K562 (cell line): Measurements from ENCODE around the gene ARID3B. TPM values are rescaled to one million over a fixed set of nuclear protein-coding genes. Genes with fewer than 3 reads are reported as not detected.

Source experiments
- ATAC-seq: fragments of 200-7000 bp; cut with Tn5 transposase; 3 replicates; pipeline ENCODE4 v1.9.1; 2020; ENCODE audit warnings: moderate library complexity
- BruUV-seq: library from RNA; stranded (reverse); fragments of 400-500 nt; replicated peaks from 2 replicates; lab custom pipeline; 2021; lab: Mats Ljungman, UMichigan
- CTCF ChIA-PET: fragments of 300-600 bp; formaldehyde crosslinking; extraction: SDS; loops from one replicate; lab custom pipeline; 2021; ENCODE audit warnings: low intra/inter-chr PET ratio; lab: Yijun Ruan, JAX
- POLR2A ChIA-PET: fragments of 300-600, 350-650 bp; sonication (Branson Sonifier 250); formaldehyde crosslinking; extraction: SDS; loops from one replicate; lab custom pipeline; 2021; ENCODE audit warnings: antibody characterized with exemption, inconsistent platforms; lab: Yijun Ruan, JAX
- DNase-seq, 4 experiments: peaks; one replicate each; pipeline versions ENCODE4 v3.0.0 to v3.0.0-alpha.2; 2011 to 2018; ENCODE audit warnings: low spot score in 3 of 4, mixed read lengths in 3 of 4; ENCODE audit errors: extremely low read depth in 1 of 4
- FAIRE-seq: peaks from 2 replicates; lab custom pipeline; 2011; peaks lifted over from hg19 to GRCh38; lab: Jason Lieb, UNC
- H2AFZ ChIP-seq: 2 replicates; pipeline ENCODE4 v1.6.0; 2011; ENCODE audit warnings: low read depth, low read length, control low read depth, inconsistent platforms
- H3K27ac ChIP-seq: fragments of 200-600 bp; 3 replicates; pipeline ENCODE4 v1.8.0; 2011; ENCODE audit warnings: low read depth, mild to moderate bottlenecking, control low read depth, inconsistent platforms, low read length, moderate library complexity, mixed read lengths; ENCODE audit errors: extremely low read depth
- H3K27me3 ChIP-seq, 2 experiments: fragments of 300-600 bp in 1 of 2; 2 replicates in 1 of 2; 3 replicates in 1 of 2; pipeline versions ENCODE4 v1.6.0 to v1.8.0; 2011; ENCODE audit warnings: inconsistent platforms in 2 of 2, low read length in 2 of 2, mild to moderate bottlenecking in 1 of 2, mixed read lengths in 1 of 2, moderate library complexity in 1 of 2; ENCODE audit not compliant: control insufficient read depth in 2 of 2, insufficient read depth in 2 of 2
- H3K36me3 ChIP-seq: fragments of 300-600 bp; 3 replicates; pipeline ENCODE4 v1.8.0; 2011; ENCODE audit warnings: mild to moderate bottlenecking, low read length, inconsistent platforms; ENCODE audit not compliant: control insufficient read depth, insufficient read depth
- H3K4me1 ChIP-seq, 2 experiments: fragments of 200-600 bp in 1 of 2; replicated peaks in 1 of 2; 2 replicates in 1 of 2; 3 replicates in 1 of 2; pipeline versions ENCODE4 v1.5.1 to v1.8.0; 2011; ENCODE audit warnings: inconsistent platforms in 2 of 2, low read length in 2 of 2, mild to moderate bottlenecking in 1 of 2, mixed read lengths in 1 of 2, moderate library complexity in 1 of 2; ENCODE audit not compliant: control insufficient read depth in 2 of 2, insufficient read depth in 2 of 2
- H3K4me2 ChIP-seq: 2 replicates; pipeline ENCODE4 v1.6.1; 2011; ENCODE audit warnings: low read length, control low read depth, inconsistent platforms, mixed read lengths; ENCODE audit not compliant: insufficient read depth
- H3K4me3 ChIP-seq: fragments of 200-600 bp; sonication (generic), shearing (Covaris generic); 2 replicates; pipeline ENCODE4 v1.5.1; 2016; ENCODE audit warnings: control low read depth, inconsistent platforms
- H3K79me2 ChIP-seq: fragments of 200-600 bp; 3 replicates; pipeline ENCODE4 v1.8.0; 2011; ENCODE audit warnings: low read length, inconsistent platforms; ENCODE audit not compliant: control insufficient read depth, insufficient read depth
- H3K9ac ChIP-seq, 2 experiments: 2 replicates each; pipeline versions ENCODE4 v1.6.0 to v1.6.1; 2011; ENCODE audit warnings: low read depth in 2 of 2, low read length in 2 of 2, control low read depth in 1 of 2, inconsistent platforms in 1 of 2, mild to moderate bottlenecking in 1 of 2, mixed read lengths in 1 of 2; ENCODE audit not compliant: insufficient read depth in 1 of 2
- H3K9me1 ChIP-seq: one replicate; pipeline ENCODE4 v1.6.0; 2011; ENCODE audit warnings: inconsistent platforms, mild to moderate bottlenecking, low read length, moderate library complexity; ENCODE audit not compliant: control insufficient read depth, insufficient read depth
- H3K9me3 ChIP-seq: replicated peaks from 2 replicates; pipeline ENCODE4 v1.5.1; 2011; ENCODE audit warnings: low read depth, low read length, inconsistent platforms; ENCODE audit not compliant: control insufficient read depth, insufficient read depth
- H4K20me1 ChIP-seq: replicated peaks from 2 replicates; pipeline ENCODE4 v1.6.1; 2011; ENCODE audit warnings: low read length, inconsistent platforms, mixed read lengths; ENCODE audit not compliant: control insufficient read depth, insufficient read depth
- EWSR1 ChIP-seq: fragments of 450-650 bp; IDR thresholded peaks from 2 replicates; pipeline ENCODE4 v1.6.1; 2018; ENCODE audit warnings: borderline replicate concordance, mild to moderate bottlenecking, low read depth, moderate library complexity; ENCODE audit not compliant: partially characterized antibody
- FOXP1 ChIP-seq: sonication (generic); formaldehyde crosslinking; IDR thresholded peaks from 2 replicates; pipeline ENCODE4 v1.8.0; 2022; ENCODE audit warnings: mild to moderate bottlenecking, missing genetic modification reagents
- GTF2E2 ChIP-seq: fragments of 200-800 bp; sonication (Bioruptor generic); IDR thresholded peaks from 2 replicates; pipeline ENCODE4 v1.6.1; 2016; ENCODE audit warnings: missing genetic modification characterization, missing compliant biosample characterization
- HOMEZ ChIP-seq: fragments of 250-450 bp; sonication (Bioruptor Pico); IDR thresholded peaks from 2 replicates; pipeline ENCODE4 v1.4.0; 2020; ENCODE audit warnings: mild to moderate bottlenecking, moderate library complexity
- JUND ChIP-seq, 2 experiments: IDR thresholded peaks; 2 replicates in 1 of 2; 3 replicates in 1 of 2; pipeline ENCODE4 v1.6.1; 2011; ENCODE audit warnings: borderline replicate concordance in 2 of 2, low read depth in 2 of 2, low read length in 2 of 2, improper control_type of control experiment in 1 of 2, missing biosample characterization in 1 of 2, missing genetic modification characterization in 1 of 2, missing genetic modification reagents in 1 of 2
- KLF16 ChIP-seq: IDR thresholded peaks from 2 replicates; pipeline ENCODE4 v1.6.1; 2016; ENCODE audit warnings: antibody characterized with exemption
- MEIS2 ChIP-seq: fragments of 450-650 bp; IDR thresholded peaks from 2 replicates; pipeline ENCODE4 v1.6.1; 2014; ENCODE audit warnings: mild to moderate bottlenecking; ENCODE audit not compliant: partially characterized antibody
- NEUROD1 ChIP-seq: fragments of 150-350 bp; IDR thresholded peaks from 2 replicates; pipeline ENCODE4 v1.6.1; 2014; ENCODE audit warnings: borderline replicate concordance, low read length, low read depth; ENCODE audit not compliant: partially characterized antibody
- NR1H2 ChIP-seq: sonication (generic); formaldehyde crosslinking; IDR thresholded peaks from 2 replicates; pipeline ENCODE4 v1.4.0; 2020; ENCODE audit warnings: mild to moderate bottlenecking, missing genetic modification reagents
- RAD21 ChIP-seq, 2 experiments: fragments of 250-450 bp in 1 of 2; fragments of 450-650 bp in 1 of 2; sonication (Bioruptor Pico) in 1 of 2; formaldehyde crosslinking in 1 of 2; IDR thresholded peaks in 1 of 2; conservative IDR thresholded peaks in 1 of 2; 2 replicates each; pipeline versions ENCODE4 v1.4.0 to v1.8.0; 2020 to 2022; ENCODE audit warnings: mild to moderate bottlenecking in 2 of 2, moderate library complexity in 1 of 2
- RCOR1 ChIP-seq, 2 experiments: IDR thresholded peaks; 2 replicates each; pipeline ENCODE4 v1.6.1; 2012; ENCODE audit warnings: low read depth in 2 of 2, low read length in 2 of 2, borderline replicate concordance in 1 of 2, improper control_type of control experiment in 1 of 2
- SLC30A9 ChIP-seq: fragments of 250-450 bp; sonication (Bioruptor Pico); IDR thresholded peaks from 2 replicates; pipeline ENCODE4 v1.8.0; 2022; ENCODE audit warnings: mild to moderate bottlenecking, moderate library complexity
- SMARCB1 ChIP-seq: IDR thresholded peaks from 2 replicates; pipeline ENCODE4 v1.6.1; 2011; ENCODE audit warnings: improper control_type of control experiment, low read depth; ENCODE audit not compliant: insufficient read length
- SRSF3 ChIP-seq: fragments of 200-400 bp; formaldehyde crosslinking; IDR thresholded peaks from 2 replicates; pipeline ENCODE4 v1.6.1; 2016; ENCODE audit warnings: mild to moderate bottlenecking, low read length, moderate library complexity; ENCODE audit not compliant: insufficient read depth
- ZKSCAN3 ChIP-seq: fragments of 250-450 bp; sonication (Bioruptor Pico); IDR thresholded peaks from 2 replicates; pipeline ENCODE4 v1.4.0; 2020
- ZNF589 ChIP-seq: fragments of 200-800 bp; sonication (Bioruptor generic); IDR thresholded peaks from 2 replicates; pipeline ENCODE4 v1.6.1; 2016; ENCODE audit warnings: low read depth, missing genetic modification characterization, missing compliant biosample characterization
- WGBS: fragments of 100-300 bp; shearing (Covaris generic); methylation state at CpG from one replicate; pipeline ENCODE4 v1.1.6; 2016; ENCODE audit warnings: low coverage, mixed read lengths; ENCODE audit not compliant: insufficient coverage; ENCODE audit errors: missing lambda C conversion rate; 5-methylcytosine and 5-hydroxymethylcytosine counted together
- in situ Hi-C: fragments of 300-500 bp; cut with MboI; formaldehyde crosslinking; loops from 4 replicates; pipeline ENCODE4 v1.15.0; 2018; ENCODE audit warnings: inconsistent platforms, mixed read lengths
- intact Hi-C: fragments of 100-400 bp; cut with micrococcal nuclease; formaldehyde crosslinking; loops from 2 replicates; pipeline ENCODE4 v1.14.2; 2022
- polyA plus RNA-seq, 8 experiments: library from polyadenylated mRNA; depleted of rRNA in 4 of 8; stranded (reverse) in 5 of 8; unstranded in 3 of 8; fragments of >200 nt; fragmentation: Nextera tagmentation in 2 of 8; fragmentation: Illumina TruSeq in 1 of 8; extraction: Ambion mirVana in 2 of 8; extraction: Trizol in 1 of 8; gene quantifications; 2 replicates each; pipeline versions ENCODE4 v1.2.1 to v1.2.3, GENCODE V29; 2011 to 2014; ENCODE audit warnings: inconsistent platforms in 1 of 8, missing spikeins in 1 of 8
- total RNA-seq, 7 experiments: library from RNA; depleted of rRNA in 6 of 7; stranded (reverse); fragments of >200 nt in 6 of 7; fragmentation: Illumina TruSeq in 2 of 7; extraction: Trizol in 2 of 7; gene quantifications; 2 replicates each; pipeline versions ENCODE4 v1.2.1 to v1.2.3, GENCODE V29; 2011 to 2021; ENCODE audit warnings: low replicate concordance in 1 of 7

ARID3B gene
- total and polyA plus RNA-seq, 9 of the 15 experiments (the other 6 are each of a cell fraction or from before 2014, with no cell fraction given): 0.32 to 15.1 (median 7.1) TPM

GRCh38 chr15:74641151-74641550 lies 100.1 kb downstream of the ARID3B start:
- no peak overlapping the region for H2AFZ ChIP-seq
- DNase-seq: no peak
- no peaks in the 10 kb centered on the region for H3K9me1 ChIP-seq
- intact Hi-C loops: no loop called here
- peaks cover 8 to 25% of the 10 kb centered on the region in 2 experiments; a peak in 3 of 5 replicates for H3K4me1 ChIP-seq
- H3K27me3 ChIP-seq: no peaks in the 10 kb centered on the region
- no peak overlapping the region for H3K9ac ChIP-seq
- CTCF ChIA-PET: interaction anchor here (0.9 kb wide), 1 partner anchor 159 kb away, joined by 3 read pairs; no protein-coding TSS in a partner anchor
- FAIRE-seq: no peak
- H3K4me3 ChIP-seq: no peak overlapping the region
- H4K20me1 ChIP-seq: peaks cover 11% of the 10 kb centered on the region; the same call in 1 of the 2 replicates
- in situ Hi-C loops: no loop called here
- no TSS peak for BruUV-seq
- peaks cover 39% of the 10 kb centered on the region for H3K36me3 ChIP-seq
- H3K4me2 ChIP-seq: no peak overlapping the region
- 69% methylated on average over 1 of the region's 1 CpG for WGBS
- no peaks in the 10 kb centered on the region for H3K9me3 ChIP-seq
- no peak overlapping the region for H3K27ac ChIP-seq
- TF ChIP-seq RAD21 (CRISPR knock-in tag; conservative IDR thresholded peaks at IDR 0.05 in 1 of 2, IDR thresholded peaks at IDR 0.05 in 1 of 2): no peak
- no peak for TF ChIP-seq JUND (IDR thresholded peaks at IDR 0.05; ENCODE audit: borderline replicate concordance, low read depth, low read length)
- TF ChIP-seq JUND (tag; IDR thresholded peaks at IDR 0.05; ENCODE audit: borderline replicate concordance, low read depth, low read length): no peak
- no peak for TF ChIP-seq NEUROD1
- TF ChIP-seq ZKSCAN3 (CRISPR knock-in tag): no peak
- TF ChIP-seq RCOR1 (IDR thresholded peaks at IDR 0.05; ENCODE audit: borderline replicate concordance in 1 of 2, low read depth in 2 of 2, low read length in 2 of 2): no peak
- no peak for TF ChIP-seq KLF16
- no peak for TF ChIP-seq EWSR1
- TF ChIP-seq SMARCB1: no peak
- no peak for TF ChIP-seq HOMEZ (CRISPR knock-in tag)
- no peak for TF ChIP-seq SRSF3
- TF ChIP-seq GTF2E2 (tag): no peak
- no peak for TF ChIP-seq ZNF589 (CRISPR knock-in tag)
- no peak for TF ChIP-seq MEIS2
- no peak for TF ChIP-seq SLC30A9
- TF ChIP-seq NR1H2 (CRISPR knock-in tag): no peak
- TF ChIP-seq FOXP1 (CRISPR knock-in tag): no peak
- POLR2A ChIA-PET: interaction anchor here (0.6 to 3.4 kb wide), 8 partner anchors 9 to 202 kb away, joined by 3 to 16 read pairs (median 4); partner anchors contain the start of gene ULK3
- peaks cover 8% of the 10 kb centered on the region; the same call in 2 of the 3 replicates for H3K79me2 ChIP-seq
- no peak for ATAC-seq
